ENCODE results near the gene SLC66A1. TPM values are rescaled to one million over a fixed set of nuclear protein-coding genes. Genes with fewer than 3 reads are reported as not detected.
"Not testable (repeated sequence)": the region's sequence is repeated elsewhere in the genome, so short reads cannot be mapped to it uniquely, and the experiment has no call there.

SLC66A1 gene, protein sequence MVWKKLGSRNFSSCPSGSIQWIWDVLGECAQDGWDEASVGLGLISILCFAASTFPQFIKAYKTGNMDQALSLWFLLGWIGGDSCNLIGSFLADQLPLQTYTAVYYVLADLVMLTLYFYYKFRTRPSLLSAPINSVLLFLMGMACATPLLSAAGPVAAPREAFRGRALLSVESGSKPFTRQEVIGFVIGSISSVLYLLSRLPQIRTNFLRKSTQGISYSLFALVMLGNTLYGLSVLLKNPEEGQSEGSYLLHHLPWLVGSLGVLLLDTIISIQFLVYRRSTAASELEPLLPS
- total RNA-seq, result 10 to 100 TPM in 1 of 2 donors, 1 to 10 TPM in 1; 7.6 to 13.7 TPM
- polyA plus RNA-seq, result 10 to 100 TPM in 1 of 2 donors, 1 to 10 TPM in 1; 4.0 to 15.2 TPM
- long read RNA-seq, donor 1, transcript PQLC2-202 (9 exons, 1,805 nt), result major isoform, 10 of 30 reads
- long read RNA-seq, donor 1, partial matches to known transcripts, result 7 of 30 reads
- long read RNA-seq, donor 1, other reads (novel, unspliced or antisense), result 8 of 30 reads
- long read RNA-seq, donor 2, partial matches to known transcripts, result 0 of 3 reads
- long read RNA-seq, donor 2, other reads (novel, unspliced or antisense), result 1 of 3 reads

- H3K4me1 ChIP-seq (ENCODE audit: control insufficient read depth in 1 of 2, insufficient read depth in 2 of 2, low read length in 2 of 2), result no peaks in the 10 kb centered on the region
- peaks cover 0 to 2% of the 10 kb centered on the region in 2 donors for H3K36me3 ChIP-seq (ENCODE audit: control insufficient read depth in 1 of 2, insufficient read depth in 2 of 2, low read length in 1 of 2)
- no peaks in the 10 kb centered on the region for H3K27me3 ChIP-seq (ENCODE audit: control insufficient read depth in 1 of 2, insufficient read depth in 2 of 2, low read length in 1 of 2)
- no peaks in the 10 kb centered on the region for H3K9me3 ChIP-seq (ENCODE audit: control insufficient read depth, low read length)
- peak within 1 kb of the TSS; percentile 58 to 66 for H3K4me3 ChIP-seq (ENCODE audit: low read length in 2 of 2)
- WGBS, 2 donors, result 0% methylated on average over 83 to 105 of the region's 105 CpGs
- H3K27ac ChIP-seq (ENCODE audit: low read depth in 1 of 2, low read length in 2 of 2), result peak within 1 kb of the TSS in 1 of 2 donors; percentile 9
- DNase-seq (peak; percentile 94 to 96), ATAC-seq (ENCODE audit: low FRiP score) (peak; percentile 97)
- intact Hi-C loops (cut with DNase I), result no loop called here
Measured at GRCh38 chr1:19311931-19312781, at the start of gene SLC66A1, which contains the start of gene AKR7A2. Gene SLC66A1 (plus strand): TSS chr1:19312326. CDS start chr1:19317678, 5,352 bp downstream. Gene AKR7A2 (minus strand): TSS chr1:19312144. CDS start chr1:19312124, 20 bp downstream.

DNA sequence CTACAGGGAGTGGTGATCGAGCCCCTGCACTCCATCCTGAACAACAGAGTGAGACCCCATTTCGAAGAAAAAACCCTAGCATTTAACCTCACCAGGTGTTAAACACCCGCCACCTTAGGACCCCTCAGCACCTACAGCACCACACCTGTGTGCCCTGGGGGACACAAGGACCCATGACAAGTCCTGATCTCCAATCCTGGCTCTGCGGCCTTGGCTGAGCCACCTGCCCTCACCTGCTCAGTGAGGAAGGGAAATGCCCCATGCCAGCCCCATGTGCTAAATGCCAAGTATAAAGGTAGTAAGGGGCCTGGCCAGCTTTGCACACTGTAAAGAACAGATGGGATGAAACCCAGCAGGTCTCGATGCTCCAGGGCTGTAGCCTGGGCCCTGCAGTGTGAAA, 49.4 kb upstream of the SLC66A1 start:
- Histone ChIP-seq H3K36me3 (ENCODE audit: control insufficient read depth in 1 of 2, insufficient read depth in 2 of 2, low read length in 1 of 2) (peaks cover 3 to 4% of the 10 kb centered on the region in 2 donors), H3K4me1 (ENCODE audit: control insufficient read depth in 1 of 2, insufficient read depth in 2 of 2, low read length in 2 of 2) (no peaks in the 10 kb centered on the region), H3K4me3 (ENCODE audit: low read length in 2 of 2) (no peak overlapping the region), H3K27ac (ENCODE audit: low read depth in 1 of 2, low read length in 2 of 2) (no peak overlapping the region), H3K27me3 (ENCODE audit: control insufficient read depth in 1 of 2, insufficient read depth in 2 of 2, low read length in 1 of 2) (no peaks in the 10 kb centered on the region), H3K9me3 (ENCODE audit: control insufficient read depth, low read length) (no peaks in the 10 kb centered on the region)
- intact Hi-C loops (cut with DNase I), result no loop called here
- DNase-seq, result no peak
- peak; percentile 9 for ATAC-seq (ENCODE audit: low FRiP score)
- 87 to 94% methylated on average over 5 of the region's 5 CpGs for WGBS, 2 donors

GRCh38 chr1:19268445-19268844, 43.7 kb upstream of the SLC66A1 start:
- Histone ChIP-seq H3K4me1 (ENCODE audit: control insufficient read depth in 1 of 2, insufficient read depth in 2 of 2, low read length in 2 of 2) (no peaks in the 10 kb centered on the region), H3K27me3 (ENCODE audit: control insufficient read depth in 1 of 2, insufficient read depth in 2 of 2, low read length in 1 of 2) (no peaks in the 10 kb centered on the region), H3K9me3 (ENCODE audit: control insufficient read depth, low read length) (no peaks in the 10 kb centered on the region), H3K36me3 (ENCODE audit: control insufficient read depth in 1 of 2, insufficient read depth in 2 of 2, low read length in 1 of 2) (no peaks in the 10 kb centered on the region), H3K4me3 (ENCODE audit: low read length in 2 of 2) (no peak overlapping the region), H3K27ac (ENCODE audit: low read depth in 1 of 2, low read length in 2 of 2) (no peak overlapping the region)
- ATAC-seq (ENCODE audit: low FRiP score) (no peak), DNase-seq (no peak)
- 88 to 92% methylated on average over 10 to 11 of the region's 11 CpGs for WGBS, 2 donors
- intact Hi-C loops (cut with DNase I), result no loop called here

GRCh38 chr1:19269427-19270342, 42.4 kb upstream of the SLC66A1 start:
- H3K27ac ChIP-seq (ENCODE audit: low read depth in 1 of 2, low read length in 2 of 2); H3K36me3 ChIP-seq (ENCODE audit: control insufficient read depth in 1 of 2, insufficient read depth in 2 of 2, low read length in 1 of 2); ATAC-seq (ENCODE audit: low FRiP score); H3K4me3 ChIP-seq (ENCODE audit: low read length in 2 of 2); H3K4me1 ChIP-seq (ENCODE audit: control insufficient read depth in 1 of 2, insufficient read depth in 2 of 2, low read length in 2 of 2); H3K9me3 ChIP-seq (ENCODE audit: control insufficient read depth, low read length); DNase-seq; H3K27me3 ChIP-seq (ENCODE audit: control insufficient read depth in 1 of 2, insufficient read depth in 2 of 2, low read length in 1 of 2); intact Hi-C loops (cut with DNase I): not testable (repeated sequence)
- WGBS, 2 donors, result 44 to 65% methylated on average over 7 to 9 of the region's 9 CpGs

DNA sequence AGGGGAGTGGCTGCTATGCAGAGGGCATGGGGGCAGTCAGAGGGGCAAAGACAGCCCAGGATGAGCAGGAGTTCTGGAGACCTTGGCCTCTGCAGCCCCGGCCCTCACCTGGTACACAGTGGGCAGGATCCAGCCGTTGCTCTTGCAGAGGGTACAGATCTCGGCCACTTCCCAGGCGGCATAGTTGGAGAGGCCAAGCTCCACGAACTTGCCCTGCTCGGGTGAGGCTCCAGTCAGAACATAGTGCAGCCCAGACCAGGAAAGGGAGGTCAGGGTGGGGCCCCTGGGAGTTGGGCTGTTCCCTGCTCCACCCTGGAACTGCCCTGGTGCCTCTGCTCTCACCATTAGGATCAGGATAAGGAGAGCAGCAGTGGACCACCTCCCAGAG, 41.8 kb upstream of the SLC66A1 start:
- ATAC-seq (ENCODE audit: low FRiP score); intact Hi-C loops (cut with DNase I): not testable (repeated sequence)

GRCh38 chr1:19272064-19272463, 40.1 kb upstream of the SLC66A1 start:
- H3K36me3 ChIP-seq (ENCODE audit: control insufficient read depth in 1 of 2, insufficient read depth in 2 of 2, low read length in 1 of 2), result no peaks in the 10 kb centered on the region
- no peak overlapping the region for H3K4me3 ChIP-seq (ENCODE audit: low read length in 2 of 2)

More for the DNA sequence above, 41.8 kb upstream of the SLC66A1 start:
- not testable (repeated sequence) for H3K27me3 ChIP-seq (ENCODE audit: control insufficient read depth in 1 of 2, insufficient read depth in 2 of 2, low read length in 1 of 2); H3K4me3 ChIP-seq (ENCODE audit: low read length in 2 of 2); DNase-seq; H3K36me3 ChIP-seq (ENCODE audit: control insufficient read depth in 1 of 2, insufficient read depth in 2 of 2, low read length in 1 of 2); H3K4me1 ChIP-seq (ENCODE audit: control insufficient read depth in 1 of 2, insufficient read depth in 2 of 2, low read length in 2 of 2); H3K27ac ChIP-seq (ENCODE audit: low read depth in 1 of 2, low read length in 2 of 2); H3K9me3 ChIP-seq (ENCODE audit: control insufficient read depth, low read length)
- WGBS, 2 donors, result 88 to 90% methylated on average over 6 of the region's 6 CpGs

GRCh38 chr1:19273106-19273843, 38.9 kb upstream of the SLC66A1 start:
- Histone ChIP-seq H3K4me1 (ENCODE audit: control insufficient read depth in 1 of 2, insufficient read depth in 2 of 2, low read length in 2 of 2) (no peaks in the 10 kb centered on the region), H3K27ac (ENCODE audit: low read depth in 1 of 2, low read length in 2 of 2) (no peak overlapping the region), H3K4me3 (ENCODE audit: low read length in 2 of 2) (no peak overlapping the region), H3K27me3 (ENCODE audit: control insufficient read depth in 1 of 2, insufficient read depth in 2 of 2, low read length in 1 of 2) (no peaks in the 10 kb centered on the region), H3K36me3 (ENCODE audit: control insufficient read depth in 1 of 2, insufficient read depth in 2 of 2, low read length in 1 of 2) (no peaks in the 10 kb centered on the region), H3K9me3 (ENCODE audit: control insufficient read depth, low read length) (peaks cover 4% of the 10 kb centered on the region)
- intact Hi-C loops (cut with DNase I), result no loop called here
- WGBS, 2 donors, result 81 to 83% methylated on average over 22 of the region's 22 CpGs
- no peak for ATAC-seq (ENCODE audit: low FRiP score)
- no peak for DNase-seq

More at GRCh38 chr1:19272064-19272463, 40.1 kb upstream of the SLC66A1 start:
- ATAC-seq (ENCODE audit: low FRiP score) (no peak), DNase-seq (no peak)
- H3K9me3 ChIP-seq (ENCODE audit: control insufficient read depth, low read length), result peaks cover 4% of the 10 kb centered on the region
- H3K4me1 ChIP-seq (ENCODE audit: control insufficient read depth in 1 of 2, insufficient read depth in 2 of 2, low read length in 2 of 2), result no peaks in the 10 kb centered on the region
- no peaks in the 10 kb centered on the region for H3K27me3 ChIP-seq (ENCODE audit: control insufficient read depth in 1 of 2, insufficient read depth in 2 of 2, low read length in 1 of 2)
- intact Hi-C loops (cut with DNase I), result no loop called here
- H3K27ac ChIP-seq (ENCODE audit: low read depth in 1 of 2, low read length in 2 of 2), result no peak overlapping the region
